Middle frontal gyrus (tissue), 1 donor: ENCODE data around the gene IQGAP2.
"Not testable (repeated sequence)": the region's sequence is repeated elsewhere in the genome, so short reads cannot be mapped to it uniquely, and the experiment has no call there.

Experiments used
- DNase-seq: peaks from one replicate; pipeline ENCODE4 v3.0.0-alpha.2; 2015; ENCODE audit warnings: low spot score; ENCODE audit errors: extremely low spot score

The IQGAP2 gene, protein sequence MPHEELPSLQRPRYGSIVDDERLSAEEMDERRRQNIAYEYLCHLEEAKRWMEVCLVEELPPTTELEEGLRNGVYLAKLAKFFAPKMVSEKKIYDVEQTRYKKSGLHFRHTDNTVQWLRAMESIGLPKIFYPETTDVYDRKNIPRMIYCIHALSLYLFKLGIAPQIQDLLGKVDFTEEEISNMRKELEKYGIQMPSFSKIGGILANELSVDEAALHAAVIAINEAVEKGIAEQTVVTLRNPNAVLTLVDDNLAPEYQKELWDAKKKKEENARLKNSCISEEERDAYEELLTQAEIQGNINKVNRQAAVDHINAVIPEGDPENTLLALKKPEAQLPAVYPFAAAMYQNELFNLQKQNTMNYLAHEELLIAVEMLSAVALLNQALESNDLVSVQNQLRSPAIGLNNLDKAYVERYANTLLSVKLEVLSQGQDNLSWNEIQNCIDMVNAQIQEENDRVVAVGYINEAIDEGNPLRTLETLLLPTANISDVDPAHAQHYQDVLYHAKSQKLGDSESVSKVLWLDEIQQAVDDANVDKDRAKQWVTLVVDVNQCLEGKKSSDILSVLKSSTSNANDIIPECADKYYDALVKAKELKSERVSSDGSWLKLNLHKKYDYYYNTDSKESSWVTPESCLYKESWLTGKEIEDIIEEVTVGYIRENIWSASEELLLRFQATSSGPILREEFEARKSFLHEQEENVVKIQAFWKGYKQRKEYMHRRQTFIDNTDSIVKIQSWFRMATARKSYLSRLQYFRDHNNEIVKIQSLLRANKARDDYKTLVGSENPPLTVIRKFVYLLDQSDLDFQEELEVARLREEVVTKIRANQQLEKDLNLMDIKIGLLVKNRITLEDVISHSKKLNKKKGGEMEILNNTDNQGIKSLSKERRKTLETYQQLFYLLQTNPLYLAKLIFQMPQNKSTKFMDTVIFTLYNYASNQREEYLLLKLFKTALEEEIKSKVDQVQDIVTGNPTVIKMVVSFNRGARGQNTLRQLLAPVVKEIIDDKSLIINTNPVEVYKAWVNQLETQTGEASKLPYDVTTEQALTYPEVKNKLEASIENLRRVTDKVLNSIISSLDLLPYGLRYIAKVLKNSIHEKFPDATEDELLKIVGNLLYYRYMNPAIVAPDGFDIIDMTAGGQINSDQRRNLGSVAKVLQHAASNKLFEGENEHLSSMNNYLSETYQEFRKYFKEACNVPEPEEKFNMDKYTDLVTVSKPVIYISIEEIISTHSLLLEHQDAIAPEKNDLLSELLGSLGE (N-terminal part only)

GRCh38 chr5:76402886-76403765, at the start of gene IQGAP2:
TSS of gene IQGAP2 (plus strand) at chr5:76403285. CDS start at chr5:76403546, 261 bp downstream.
- no peak for DNase-seq

GRCh38 chr5:76356887-76357286, 46.2 kb upstream of the IQGAP2 start:
- no peak for DNase-seq

GRCh38 chr5:76363352-76364225, 39.5 kb upstream of the IQGAP2 start:
- no peak for DNase-seq

- no peak for DNase-seq
These were observed 38.9 kb upstream of the IQGAP2 start for GRCh38 chr5:76364226-76364589.

- no peak for DNase-seq
These were observed 37.5 kb upstream of the IQGAP2 start for GRCh38 chr5:76365561-76365960.

- no peak for DNase-seq
These were observed 36.5 kb upstream of the IQGAP2 start for GRCh38 chr5:76366596-76366995.

DNA sequence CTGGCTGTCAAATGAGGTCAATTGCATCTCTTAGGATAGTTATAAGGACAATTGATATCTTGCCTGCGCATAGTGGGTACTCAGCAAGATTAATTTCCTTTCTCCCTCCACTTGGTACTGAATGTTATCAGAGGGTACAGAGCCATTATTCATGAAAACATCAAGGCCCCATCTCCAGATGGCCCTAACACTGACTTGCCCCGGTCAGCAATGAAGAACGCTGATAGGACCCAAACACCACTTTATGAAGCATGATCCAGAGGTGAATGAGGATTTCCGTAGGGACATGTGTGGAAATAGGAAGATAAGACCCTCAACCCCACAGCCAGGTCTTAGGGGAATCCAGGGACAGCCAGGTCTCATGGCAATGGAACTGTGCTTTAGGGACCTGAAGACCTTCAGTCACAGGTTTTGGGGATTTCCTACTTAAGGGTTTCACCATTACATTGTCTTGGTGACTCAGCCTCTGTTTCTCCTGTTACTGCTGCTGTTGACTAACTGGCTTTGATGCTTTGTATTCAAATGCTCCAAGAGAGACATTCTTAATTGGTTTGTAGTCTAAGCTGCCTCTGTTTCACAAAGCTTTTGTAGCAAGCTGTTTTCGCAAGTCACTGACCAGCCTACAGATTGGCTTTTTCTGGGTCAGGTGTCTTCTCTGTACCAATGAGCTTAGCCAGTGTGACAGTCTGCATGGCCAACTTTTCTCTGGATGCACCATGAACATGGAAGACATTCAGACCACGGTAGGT, 35.3 kb upstream of the IQGAP2 start:
- DNase-seq: no peak

DNA sequence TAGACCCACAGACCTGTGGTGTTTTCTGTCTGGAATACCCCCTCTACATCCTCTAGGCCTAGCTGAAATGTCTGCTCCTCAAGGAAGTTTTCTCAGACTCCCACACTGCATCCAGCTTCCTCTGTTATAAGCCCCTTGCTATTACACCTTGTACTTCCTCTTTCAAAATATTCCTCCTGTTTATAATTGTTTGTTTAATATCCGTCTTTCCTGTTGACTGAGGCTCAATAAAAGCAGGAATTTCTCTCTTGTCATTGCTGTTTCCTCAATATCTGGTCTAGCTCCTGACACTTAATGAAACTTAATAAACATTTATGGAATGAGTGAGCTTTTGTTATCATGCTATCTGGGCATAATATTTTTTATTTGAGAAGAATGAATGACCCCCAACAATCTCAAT, 34.1 kb upstream of the IQGAP2 start:
- DNase-seq: no peak

- DNase-seq: not testable (repeated sequence)
These were observed 33.4 kb upstream of the IQGAP2 start for GRCh38 chr5:76369668-76370067.

DNA sequence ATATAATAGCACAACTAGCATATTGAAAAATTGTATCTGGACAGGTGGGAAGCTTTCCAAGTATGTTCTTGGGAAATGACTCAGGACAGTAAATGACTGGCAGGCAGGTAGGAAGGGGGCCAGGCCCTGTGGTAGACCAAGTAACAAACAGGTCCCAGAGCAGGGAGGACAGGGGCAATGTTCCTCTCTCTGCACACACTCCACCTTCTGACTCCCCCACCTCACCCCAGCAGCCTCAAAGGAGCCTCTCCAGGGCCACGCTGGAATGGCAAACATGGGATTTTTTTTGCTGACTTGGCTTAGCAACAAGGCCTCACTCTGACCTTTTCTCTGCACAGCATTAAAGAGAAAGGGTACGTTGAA, 31.1 kb upstream of the IQGAP2 start:
- DNase-seq: no peak

GRCh38 chr5:76372323-76373054, 30.6 kb upstream of the IQGAP2 start:
- DNase-seq: no peak

DNA sequence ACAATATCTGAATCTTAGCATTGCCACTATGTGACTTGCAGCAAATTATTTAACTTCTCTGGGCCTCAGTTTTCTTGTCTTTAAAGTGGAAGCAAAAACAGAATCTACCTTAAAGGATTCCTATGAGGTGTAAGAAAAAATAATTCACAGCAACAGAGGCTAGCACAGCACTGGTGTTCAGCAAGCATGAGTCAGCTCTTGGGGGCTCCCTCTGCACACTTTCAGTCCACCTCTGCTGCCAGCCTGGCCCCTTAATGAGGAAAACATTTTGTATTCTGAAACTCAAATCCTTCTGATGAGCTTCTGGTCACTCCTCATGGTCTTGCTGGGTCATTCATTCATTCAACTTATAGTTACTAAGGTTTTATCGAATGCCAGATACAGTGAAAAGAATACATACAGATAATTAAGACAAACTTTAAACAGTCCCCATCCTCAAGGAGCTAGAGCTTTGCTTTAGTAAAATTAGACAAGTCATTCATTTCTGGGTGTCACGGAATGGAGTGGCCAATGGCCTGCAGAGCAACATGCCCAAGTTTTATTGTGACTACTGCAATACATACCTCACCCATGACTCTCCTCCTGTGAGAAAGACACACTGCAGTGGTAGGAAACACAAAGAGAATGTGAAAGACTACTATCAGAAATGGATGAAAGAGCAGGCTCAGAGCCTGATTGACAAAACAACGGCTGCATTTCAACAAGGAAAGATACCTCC, 26.8 kb upstream of the IQGAP2 start:
- no peak for DNase-seq

- DNase-seq: no peak
These were observed 26.2 kb upstream of the IQGAP2 start for GRCh38 chr5:76376866-76377230.

DNA sequence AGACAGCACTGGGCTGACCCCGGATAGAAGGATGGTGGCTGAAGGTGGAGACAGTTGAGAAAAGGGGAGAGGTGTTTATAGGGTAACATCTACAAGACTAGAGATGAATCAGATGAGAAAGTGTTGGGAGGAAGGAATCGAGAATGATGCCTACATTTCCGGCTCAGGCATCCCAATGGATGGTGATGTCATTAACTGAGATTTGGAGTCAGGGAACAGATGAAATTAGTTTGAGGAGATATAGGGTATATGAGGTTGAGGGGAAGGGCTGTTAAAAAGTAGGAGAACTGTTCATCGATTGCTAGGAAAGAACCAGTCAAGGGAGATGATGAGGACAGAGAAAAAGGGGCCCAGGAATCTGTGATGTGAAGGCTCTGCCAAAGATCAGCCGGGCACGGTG, 24.7 kb upstream of the IQGAP2 start:
- DNase-seq: no peak

DNA sequence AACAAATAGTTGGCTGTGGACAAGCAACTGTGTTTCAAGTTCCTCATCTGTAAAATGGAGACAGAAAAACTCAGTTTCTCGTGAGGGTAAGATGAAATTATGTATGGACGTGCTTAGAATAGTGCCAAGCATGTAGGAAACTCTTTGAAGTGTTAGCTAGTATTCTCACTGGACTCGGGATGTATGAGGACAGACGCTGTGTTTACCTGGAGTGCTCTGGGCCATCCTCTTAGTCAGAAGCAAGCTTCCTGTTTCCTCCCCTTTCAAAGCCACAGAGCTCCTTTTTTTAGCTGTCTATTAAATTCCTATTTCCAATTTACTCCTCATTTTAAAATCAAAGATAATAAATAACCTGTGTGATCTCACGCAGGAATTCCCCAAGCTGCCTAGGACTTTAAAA, 23.8 kb upstream of the IQGAP2 start:
- no peak for DNase-seq

DNA sequence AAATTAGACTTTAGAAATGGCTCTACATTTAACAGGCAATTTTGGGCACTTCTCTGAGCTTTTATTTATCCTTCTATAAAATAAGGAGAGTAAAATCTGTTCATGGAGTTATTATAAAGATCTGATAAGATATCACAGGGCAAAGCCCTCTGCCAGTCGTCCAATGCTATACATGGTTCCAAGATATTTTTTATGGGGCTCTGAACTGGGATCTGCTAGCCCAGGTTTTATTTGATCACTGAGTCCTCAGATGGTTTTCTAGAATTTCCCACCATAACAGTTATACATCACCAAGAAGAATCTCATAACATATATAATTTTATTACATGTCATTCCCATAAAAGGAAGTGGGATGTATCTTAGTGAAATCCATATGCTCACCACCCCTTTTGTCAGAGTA, 23.2 kb upstream of the IQGAP2 start:
- no peak for DNase-seq

- no peak for DNase-seq
These were observed 22.6 kb upstream of the IQGAP2 start for GRCh38 chr5:76380346-76381066.
